Measurements from ENCODE around the gene IFNL1.

DNA sequence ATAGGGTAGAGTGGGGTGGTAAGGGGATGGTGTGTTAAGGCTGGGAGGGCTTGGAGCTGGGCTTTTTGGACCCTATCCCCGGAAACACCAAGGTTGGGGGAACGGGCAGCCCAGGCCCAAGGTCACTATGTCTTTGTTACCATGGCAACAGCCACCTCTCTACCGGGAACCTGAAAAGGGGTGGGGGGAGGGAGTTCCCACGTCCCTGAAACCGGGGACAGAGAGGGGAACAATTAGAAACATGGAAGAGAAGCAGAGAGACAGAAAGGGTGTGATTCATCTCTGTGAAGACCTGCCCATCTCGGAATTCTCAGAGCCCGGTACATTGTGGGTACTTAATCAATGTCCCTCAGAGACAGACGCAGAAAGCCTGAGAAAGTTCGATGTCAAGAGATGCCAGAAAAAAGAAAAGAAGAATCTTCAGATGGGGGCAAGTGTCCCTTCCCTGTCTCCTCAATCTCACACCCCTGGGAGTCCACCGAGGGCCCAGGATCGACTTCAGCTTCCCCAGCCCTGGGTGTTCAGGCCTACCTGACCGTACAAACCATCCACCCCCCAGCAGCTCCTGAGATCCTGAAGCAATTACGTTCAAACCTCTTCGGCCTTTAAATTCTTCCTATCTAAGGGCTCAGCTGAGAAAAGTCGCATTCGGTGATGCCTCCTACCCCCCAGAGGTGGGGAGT lies 31.3 kb downstream of the IFNL1 start:
- TF ChIP-seq CTCF (IDR thresholded peaks at IDR 0.05; ENCODE audit: low read length) = no peak
- TF ChIP-seq EZH2 (optimal IDR thresholded peaks at IDR 0.05; ENCODE audit: low read depth, low read length) = no peak

All from MM.1S (cell line).